NCI-H2107 treated with DMSO at 0.1 percent for 48 hours (cell line): ENCODE measurements around the gene PARD3B.

Experiments used
- DNase-seq: peaks from one replicate; lab custom pipeline; 2025; ENCODE audit not compliant: unreplicated experiment; lab: John Stamatoyannopoulos, UW

The PARD3B gene

DNA sequence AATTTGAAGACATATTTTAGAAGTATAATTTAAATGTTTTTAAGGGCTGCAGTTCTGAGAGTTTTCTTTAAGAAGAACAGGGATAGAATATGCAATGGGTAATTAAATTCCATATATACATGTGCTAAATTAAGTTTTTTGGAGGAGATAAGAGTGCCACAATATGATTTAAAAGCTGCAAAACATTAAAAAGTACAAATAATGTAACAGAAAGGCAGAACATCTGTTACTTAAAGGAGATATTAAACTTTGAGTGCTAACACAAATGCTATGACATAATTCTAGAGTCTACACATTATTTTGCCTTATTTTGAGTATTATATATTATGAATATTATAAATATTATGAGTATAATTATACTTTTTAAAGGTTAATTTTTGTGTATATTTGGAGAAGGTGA lies 102.4 kb downstream of the PARD3B start:
- DNase-seq = no peak

DNA sequence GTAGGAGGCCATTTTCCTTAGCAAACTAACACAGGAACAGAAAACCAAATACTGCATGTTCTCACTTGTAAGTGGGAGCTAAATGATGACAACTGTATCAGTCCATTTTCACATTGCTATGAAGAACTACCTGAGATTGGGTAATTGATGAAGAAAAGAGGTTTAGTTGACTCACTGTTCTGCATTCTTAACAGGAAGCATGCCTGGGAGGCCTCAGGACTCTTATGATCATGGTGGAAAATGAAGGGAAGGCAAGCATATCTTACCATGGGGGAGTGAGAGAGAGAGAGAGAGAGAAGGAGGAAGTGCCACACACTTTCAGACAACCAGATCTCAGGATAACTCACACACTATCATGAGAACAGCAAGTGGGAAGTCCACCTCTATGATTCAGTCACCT lies 105.3 kb downstream of the PARD3B start:
- DNase-seq = no peak

DNA sequence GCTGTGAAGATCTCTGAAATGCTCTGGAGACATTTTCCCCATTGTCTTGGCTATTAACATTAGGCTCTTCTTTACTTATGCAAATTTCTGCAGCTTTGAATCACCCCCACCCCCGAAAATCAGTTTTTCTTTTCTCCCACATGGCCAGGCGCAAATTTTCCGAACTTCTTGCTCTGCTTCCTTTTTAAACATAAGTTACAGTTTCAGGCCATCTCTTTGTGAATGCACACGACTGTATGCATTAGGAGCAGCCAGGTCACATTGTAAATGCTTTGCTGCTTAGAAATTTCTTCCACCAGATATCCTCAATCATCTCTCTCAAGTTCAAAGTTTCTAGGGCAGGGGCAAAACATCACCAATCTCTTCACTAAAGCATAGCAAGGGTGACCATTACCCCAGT lies 106.8 kb downstream of the PARD3B start:
- DNase-seq = no peak

DNA sequence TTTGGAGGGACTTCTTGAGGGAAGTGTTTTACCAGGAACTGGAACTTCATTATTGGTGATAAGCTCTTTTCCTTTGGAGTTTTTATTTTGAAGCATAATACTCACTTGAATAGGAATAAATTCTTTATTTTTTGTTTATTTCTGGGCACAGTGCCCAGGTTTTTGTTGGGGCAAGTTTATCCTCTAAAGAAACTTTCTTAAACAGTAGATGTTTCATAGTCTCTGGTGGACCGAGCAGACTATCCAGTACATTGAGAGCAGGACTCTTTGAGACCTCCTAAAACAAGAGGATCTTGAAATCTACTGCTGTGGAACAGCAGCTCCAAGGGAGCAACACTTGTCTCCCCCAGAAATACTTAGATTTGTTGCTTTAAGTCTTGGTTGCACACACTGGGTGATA lies 109.4 kb downstream of the PARD3B start:
- DNase-seq = no peak

DNA sequence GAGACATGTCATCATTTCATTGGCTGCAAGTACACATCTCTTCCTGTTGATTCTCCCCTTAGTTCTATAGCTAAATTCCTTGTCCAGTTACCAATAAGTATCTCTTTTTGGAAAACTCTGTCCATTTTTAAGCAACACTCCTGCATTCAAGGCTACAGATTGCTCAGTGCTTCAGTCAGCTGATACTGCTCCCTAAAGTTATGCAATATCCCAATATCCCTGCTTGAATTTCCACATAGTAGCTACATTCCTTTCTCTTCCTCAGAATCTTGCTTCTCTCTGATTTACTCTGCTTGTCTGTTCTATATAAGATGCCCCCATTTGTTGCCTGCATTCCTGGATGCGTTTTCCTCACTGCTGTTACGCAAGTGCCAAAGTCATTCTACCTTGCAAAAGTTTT lies 109.8 kb downstream of the PARD3B start:
- DNase-seq = no peak

DNA sequence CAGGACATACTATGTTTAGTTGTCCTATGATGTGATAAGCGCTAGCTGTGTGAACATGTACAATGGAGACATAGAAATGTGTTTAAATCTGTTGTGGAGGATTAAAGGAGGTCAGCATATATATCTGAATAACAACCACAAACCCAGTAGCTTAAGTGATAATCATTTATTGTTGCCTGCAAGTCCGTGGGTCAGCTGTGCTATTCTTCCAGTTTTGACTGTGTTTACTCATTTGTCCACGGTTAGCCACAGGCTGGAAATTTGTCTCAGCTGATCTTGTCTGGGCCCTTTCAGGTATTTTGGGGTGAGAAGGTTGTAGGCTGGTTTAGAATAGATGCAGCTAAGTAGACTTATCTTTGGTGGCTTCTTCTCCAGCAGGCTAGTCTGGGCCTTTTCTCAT lies 110.4 kb downstream of the PARD3B start:
- DNase-seq = no peak

DNA sequence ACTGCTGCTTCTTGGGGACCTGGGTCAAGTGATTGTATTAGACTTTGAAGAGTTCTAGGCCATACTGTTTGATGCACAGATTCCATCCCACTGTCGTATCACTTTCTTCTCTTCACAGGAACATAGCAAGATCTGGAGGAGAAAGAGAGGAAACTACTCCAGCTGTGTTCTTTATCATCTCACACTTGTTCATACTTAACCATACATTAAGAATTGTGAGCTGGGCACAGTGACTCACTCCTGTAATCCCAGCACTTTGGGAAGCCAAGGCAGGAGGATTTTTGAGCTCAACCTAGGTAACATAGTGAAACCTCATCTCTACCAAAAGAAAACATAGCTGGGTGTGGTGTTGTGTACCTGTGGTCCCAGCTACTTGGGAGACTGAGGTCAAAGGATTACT lies 111.7 kb downstream of the PARD3B start:
- no peak for DNase-seq

DNA sequence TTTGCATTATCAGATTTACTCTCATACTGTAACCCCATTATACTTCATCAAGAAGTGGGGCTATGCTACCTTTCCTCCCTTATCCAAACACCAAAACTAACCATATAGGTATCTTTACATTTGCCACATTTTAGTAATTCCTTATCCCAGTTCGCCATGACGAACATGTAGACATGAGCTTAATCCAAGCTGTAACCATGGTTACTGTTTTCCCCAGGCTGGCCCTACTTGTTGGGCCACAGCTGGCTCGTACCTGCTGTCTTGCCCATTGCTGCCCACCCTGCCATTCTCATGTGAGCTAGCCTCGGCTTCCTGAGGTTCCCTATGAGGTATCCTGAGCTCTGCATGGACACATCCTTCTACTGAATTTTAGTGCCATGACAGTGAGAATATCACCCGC lies 117.7 kb downstream of the PARD3B start:
- DNase-seq = no peak

DNA sequence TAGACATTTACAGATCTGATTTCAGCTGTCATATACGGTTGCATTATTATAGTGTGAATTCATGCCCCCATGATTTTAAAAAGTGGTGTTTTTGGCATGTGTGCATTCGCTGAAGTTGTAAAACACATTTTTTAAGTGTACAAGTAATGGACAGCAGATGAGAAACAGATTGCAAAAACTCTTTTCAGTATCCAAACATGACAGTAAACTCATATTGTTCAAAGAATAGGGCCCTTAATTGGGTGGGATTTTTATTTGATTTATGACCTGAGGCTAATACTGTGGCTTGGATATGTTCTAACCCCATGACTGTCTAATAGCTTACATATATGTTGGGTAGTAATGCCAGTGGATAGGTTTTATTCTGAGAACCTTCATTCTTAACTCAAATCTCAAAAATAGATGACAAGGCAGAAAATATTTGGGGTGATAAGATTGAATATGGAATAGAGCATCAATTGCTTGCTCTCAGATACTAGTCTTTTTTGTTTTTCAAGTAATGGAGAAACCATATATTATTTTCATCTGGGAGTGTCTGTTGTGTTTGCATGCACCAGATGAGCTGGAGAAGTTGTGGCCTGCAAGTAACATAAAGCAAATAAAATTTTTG lies 118.6 kb downstream of the PARD3B start:
- no peak for DNase-seq

DNA sequence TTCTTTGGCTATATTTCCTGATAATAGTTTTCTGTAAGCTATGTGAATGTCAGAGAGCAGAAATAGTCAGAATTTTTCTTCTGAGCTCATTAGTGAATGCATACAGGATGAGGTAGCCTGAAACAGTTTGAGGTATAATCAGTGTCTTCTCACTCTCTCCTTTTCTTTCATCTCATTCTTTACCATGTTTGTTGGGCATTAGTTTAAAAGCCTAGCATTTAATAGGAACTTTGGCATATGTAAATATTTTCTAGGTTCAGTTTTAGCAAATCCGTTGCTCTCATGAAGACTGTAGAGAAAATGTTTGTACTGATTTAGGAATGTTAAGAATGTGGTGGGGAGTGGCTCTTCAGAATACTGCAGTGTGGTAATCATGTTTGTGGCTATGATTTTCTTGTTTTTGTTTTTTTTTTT lies 119.4 kb downstream of the PARD3B start:
- DNase-seq = no peak

DNA sequence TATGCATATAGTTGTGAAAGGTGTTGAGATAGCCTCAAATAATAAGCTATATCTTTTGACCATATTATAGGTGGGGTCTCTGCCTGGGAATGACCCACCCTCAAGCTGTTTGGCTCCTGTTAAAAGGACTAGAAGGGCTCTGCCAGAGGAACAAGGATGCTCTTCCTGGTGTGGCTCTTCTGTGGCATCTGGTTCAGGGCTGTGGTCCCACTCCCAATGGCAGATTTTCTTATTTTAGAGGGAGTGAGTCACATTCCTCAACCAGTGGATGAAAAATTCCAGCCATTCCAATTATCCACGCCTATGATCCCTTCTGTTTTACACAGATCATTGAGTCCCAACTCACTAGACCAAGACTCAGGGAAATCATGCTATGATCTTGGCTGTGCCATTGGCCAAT lies 119.9 kb downstream of the PARD3B start:
- DNase-seq = no peak

DNA sequence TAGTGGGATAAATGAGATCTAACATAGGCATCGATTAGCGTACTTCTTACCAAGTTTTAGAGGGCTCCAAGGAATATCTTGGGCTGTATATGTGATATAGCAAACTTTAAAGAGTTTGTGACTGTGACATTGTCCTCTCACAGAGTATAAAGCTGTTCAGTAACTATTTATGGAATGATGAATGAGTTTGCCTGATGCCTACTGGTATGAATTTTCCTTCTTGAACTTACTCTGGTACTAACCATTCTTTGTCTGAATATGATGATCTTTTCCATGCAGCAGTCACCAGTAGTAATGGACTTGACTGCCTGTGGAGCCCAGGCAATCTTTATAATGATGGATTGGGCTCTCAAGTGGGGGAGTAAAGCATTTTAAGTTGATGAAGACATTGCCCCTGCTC lies 120.5 kb downstream of the PARD3B start:
- no peak for DNase-seq

DNA sequence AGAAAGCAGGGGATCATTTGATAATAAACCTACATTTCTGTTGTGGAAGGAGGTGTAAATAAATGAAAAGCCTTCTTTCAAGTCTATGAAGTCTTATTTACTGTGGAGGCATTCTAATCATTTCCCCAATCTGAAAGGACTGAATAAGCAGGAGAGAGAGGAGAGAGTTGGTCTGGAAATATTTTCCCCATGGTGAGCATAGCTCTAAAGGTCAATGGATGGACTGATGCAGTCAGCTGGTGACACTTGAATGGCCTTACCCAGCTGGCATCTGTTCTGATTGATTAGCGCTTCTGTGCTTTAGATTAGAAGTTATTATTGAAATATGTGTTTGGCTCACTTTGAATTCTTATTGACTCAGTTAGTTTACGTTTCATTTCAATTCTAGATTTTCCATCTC lies 122.7 kb downstream of the PARD3B start:
- no peak for DNase-seq

DNA sequence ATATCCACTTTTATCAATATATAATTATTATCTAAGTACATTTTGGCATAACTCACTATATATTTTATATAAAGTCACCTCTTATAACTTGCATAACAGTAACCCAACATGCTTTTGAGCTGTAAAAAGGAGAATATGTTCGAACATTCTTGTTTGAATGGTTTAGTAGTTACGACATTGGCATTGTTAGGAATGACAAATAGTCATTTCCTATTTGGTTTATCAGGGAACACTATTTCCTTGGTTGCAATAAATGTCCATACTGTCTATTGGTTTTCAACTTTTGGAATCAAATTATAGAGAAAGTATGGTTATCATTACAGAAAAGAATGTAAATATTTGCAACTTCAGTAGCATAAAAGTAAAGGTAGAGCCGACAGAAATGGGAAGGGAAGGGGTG lies 124.1 kb downstream of the PARD3B start:
- DNase-seq = no peak

DNA sequence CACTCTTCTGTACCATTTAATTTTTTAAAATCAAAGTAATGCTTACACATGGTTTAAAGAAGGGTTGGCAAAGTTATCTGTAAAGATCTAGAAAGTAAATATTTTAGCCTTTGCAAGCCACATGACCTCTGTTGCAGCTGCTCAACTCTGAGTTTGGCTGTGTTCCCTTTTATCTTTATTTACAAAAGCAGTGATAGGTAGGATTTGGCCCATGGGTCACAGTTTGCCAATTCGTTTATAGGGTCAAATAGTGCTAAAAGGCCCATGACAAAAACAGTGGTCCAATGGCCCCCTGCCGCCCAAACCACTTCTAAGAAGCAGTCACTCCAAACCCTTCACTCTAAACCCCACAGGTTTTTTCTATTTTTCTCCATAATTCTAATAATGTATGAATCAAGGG lies 124.8 kb downstream of the PARD3B start:
- no peak for DNase-seq

DNA sequence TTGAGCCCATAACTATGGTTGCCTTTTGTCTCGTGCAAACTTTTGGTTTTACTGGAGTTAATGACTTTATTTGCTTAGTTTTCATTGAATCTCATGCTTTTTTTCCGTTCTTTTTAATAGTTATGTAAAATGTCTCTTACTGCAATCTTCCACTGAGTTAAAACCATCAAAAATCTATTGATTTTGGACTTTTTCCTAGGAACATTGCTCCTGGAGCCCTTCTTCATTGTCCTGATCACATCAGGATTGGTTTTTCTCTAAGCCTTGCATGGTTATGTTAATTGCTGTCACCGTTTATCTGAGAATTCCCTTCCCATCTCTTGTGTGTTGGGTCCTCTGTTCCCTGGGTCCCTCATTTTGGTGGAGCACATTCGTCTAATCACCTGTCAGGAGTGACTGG lies 125.5 kb downstream of the PARD3B start:
- DNase-seq = no peak

DNA sequence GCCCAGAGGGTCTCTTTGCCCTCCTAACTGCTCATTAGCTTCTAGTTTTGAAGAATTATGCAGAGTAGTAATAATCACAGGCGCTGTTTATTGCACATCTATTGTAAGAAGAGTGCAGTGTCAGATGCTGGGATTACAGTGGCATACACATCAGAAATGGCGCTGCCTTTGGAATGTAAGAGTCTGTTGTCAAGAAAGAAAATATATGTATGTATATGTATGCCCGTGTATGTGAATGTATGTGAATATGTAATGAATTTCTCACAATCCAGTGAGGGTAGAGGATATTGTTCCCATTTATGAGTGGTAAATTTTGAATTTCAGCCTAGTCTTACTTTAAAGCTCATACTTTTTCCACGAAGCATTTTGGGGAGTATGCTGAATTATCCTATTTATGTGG lies 127.5 kb downstream of the PARD3B start:
- DNase-seq = no peak

DNA sequence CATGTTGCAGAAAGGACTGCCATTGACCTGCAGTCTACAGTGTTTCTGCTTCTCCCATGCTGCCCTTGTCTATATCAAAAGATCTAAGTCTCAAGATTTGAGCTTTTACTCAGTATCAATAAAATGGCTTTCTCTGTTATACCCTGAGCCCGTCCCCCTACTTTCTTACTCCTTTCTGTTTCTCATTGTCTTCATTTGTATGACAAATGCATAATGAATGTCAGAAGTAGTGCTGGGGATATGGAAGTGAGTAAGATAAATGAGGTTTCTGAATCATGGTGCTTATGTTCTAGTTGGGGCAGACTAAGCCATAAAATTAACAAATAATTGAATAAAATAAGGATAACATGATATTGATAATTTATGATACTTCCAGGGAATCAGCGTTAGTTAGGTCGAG lies 128.6 kb downstream of the PARD3B start:
- DNase-seq = no peak

DNA sequence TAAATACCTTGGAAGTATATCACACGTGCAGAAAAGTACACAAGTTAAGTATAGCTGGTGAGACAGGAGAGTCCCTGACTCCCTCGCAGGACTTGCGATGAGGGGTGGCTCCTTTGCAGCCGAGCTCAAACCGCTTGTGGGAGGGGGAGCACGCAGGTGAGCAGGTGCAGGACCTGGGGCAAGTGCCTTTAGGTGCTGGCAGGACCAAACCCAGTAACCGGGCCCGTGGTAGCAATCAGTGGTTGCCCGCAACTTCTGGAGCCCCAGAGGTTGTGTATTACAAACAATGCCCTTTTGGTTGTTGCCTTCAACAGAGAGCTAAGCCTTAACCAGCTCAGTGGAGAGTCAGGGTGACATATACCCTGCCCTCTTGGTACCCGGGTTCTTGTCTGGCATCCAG lies 132.8 kb downstream of the PARD3B start:
- DNase-seq = no peak

DNA sequence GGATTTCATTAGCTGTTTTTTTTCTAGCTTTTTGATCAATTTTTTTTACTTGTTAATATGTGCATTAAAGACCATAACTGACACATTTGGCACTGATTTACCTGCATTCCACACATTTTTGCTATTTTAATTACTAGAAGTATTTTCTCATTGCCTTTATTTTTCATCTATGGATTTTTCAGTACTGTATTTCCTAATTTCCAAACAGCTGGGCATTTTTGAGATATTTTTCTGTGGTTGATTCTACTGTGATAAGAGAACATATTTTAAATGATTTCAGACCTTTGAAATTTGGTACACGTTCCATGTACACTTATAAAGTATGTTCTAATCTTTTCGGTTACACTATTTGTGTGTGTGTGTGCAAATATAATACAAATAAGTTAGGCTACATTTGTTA lies 135.3 kb downstream of the PARD3B start:
- DNase-seq = no peak

DNA sequence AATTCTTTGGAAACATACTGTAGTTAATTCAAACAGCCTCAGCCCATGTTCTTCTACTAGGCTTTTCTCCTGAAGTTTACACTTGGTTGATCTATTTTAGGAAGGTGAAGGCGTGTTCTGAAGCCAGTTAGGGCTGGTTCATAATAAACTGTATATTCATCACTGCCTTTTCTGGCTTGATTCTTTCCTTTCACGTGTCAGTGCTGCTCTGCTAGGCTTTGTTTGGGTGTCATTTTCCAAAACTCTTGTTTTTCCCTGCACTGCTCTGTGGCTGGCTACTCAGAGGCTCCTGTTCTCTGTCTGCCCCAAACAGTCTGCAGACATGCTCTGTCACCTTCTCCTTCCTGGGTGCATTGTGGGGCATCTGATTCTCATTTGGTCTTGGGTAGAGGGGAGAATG lies 136.1 kb downstream of the PARD3B start:
- peak; percentile 52 for DNase-seq

DNA sequence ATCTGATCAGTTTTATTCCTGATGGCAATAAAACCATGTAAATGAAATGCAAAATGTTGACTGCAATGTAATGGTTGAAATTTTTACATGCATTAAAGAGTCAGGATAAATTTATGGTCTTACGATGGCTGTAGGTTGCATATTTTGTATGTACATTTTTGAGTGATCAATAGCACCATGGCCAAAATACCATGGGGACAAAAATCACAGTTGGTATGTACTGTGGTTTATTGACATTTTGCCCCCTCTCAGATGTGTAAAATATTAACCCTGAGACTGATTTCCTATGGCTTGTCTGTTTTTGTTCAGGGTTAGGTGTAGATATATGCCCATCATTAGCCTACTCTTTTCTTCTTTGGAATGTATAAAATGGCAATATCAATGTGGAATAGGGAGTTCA lies 138.1 kb downstream of the PARD3B start:
- DNase-seq = no peak

DNA sequence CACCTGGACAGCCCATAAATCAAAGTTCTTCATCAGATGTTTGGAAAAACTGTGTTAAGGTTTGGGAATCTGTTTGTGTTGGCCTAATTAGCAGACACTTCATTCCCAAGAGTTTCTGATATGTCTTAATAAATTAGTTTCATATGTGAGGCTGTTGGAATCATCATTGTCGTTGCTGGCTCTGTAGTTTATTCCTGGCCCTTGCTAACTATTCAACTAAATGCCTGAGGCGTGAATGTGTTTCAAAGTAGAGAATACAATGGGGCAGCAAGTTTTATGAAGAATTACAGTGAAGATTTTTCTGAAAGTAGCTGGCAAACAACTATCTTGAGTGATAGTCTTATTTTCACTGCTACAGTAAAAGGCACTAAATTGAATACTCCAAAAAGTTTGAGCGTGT lies 141.1 kb downstream of the PARD3B start:
- no peak for DNase-seq

DNA sequence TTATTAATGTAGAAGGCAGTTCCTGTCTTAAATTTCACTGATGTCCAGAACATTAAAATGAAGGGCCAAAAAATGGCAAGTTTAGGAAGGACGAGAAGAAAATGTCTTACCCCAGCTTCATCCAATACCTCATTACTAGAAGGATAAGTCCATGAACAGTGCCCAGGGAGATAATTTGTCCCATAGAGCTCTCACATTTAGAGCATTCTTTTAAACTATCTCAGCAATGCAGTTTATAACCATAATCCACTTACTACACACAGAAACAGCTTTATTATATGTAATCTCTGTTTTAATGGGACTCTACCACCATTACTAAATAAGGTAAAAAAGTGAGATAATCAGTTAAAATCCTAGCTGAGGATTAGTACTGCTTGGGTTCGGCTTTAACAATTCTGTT lies 142.5 kb downstream of the PARD3B start:
- DNase-seq = no peak
